ENCODE results near the gene C5. TPM values are rescaled to one million over a fixed set of nuclear protein-coding genes. Genes with fewer than 3 reads are reported as not detected.

The C5 gene
- total and polyA plus RNA-seq, 12 donors: 1.4 to 7.9 (median 3.0) TPM

DNA sequence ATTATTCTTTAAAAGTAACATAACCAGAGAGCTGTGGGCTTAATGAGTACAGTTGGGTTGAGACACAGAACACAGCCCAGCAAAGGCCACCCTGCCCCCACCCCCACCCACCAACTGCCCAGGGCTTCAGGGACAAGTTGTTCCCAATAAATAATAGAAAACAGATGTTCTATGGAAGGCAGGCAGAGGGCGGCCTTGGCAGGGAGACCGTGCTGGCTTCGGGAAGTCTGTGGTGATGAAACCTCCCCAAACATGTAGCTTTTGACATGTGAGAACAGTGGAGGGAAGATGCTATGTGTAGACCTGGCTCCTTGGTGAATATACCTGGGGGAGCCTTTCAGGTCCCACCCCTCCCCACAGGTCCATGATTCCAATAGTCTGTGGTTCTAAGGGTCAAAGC lies 133.5 kb downstream of the C5 start:
- Histone ChIP-seq H3K4me3 (no peak overlapping the region), H3K27me3 (no peaks in the 10 kb centered on the region), H3K4me1 (replicated peaks in 1 of 2) (peaks cover 4 to 65% of the 10 kb centered on the region in 2 donors), H3K9me3 (replicated peaks in 1 of 3) (no peaks in the 10 kb centered on the region), H3K27ac (peak overlapping the region in 3 of 5 donors; percentile 20 to 79 (median 78)), H3K36me3 (replicated peaks in 1 of 2) (no peaks in the 10 kb centered on the region)
- intact Hi-C loops (cut with DNase I): no loop called here
- WGBS, 4 donors: 16 to 28% (median 22%) methylated on average over 3 of the region's 3 CpGs
- TF ChIP-seq, protein P1, sequence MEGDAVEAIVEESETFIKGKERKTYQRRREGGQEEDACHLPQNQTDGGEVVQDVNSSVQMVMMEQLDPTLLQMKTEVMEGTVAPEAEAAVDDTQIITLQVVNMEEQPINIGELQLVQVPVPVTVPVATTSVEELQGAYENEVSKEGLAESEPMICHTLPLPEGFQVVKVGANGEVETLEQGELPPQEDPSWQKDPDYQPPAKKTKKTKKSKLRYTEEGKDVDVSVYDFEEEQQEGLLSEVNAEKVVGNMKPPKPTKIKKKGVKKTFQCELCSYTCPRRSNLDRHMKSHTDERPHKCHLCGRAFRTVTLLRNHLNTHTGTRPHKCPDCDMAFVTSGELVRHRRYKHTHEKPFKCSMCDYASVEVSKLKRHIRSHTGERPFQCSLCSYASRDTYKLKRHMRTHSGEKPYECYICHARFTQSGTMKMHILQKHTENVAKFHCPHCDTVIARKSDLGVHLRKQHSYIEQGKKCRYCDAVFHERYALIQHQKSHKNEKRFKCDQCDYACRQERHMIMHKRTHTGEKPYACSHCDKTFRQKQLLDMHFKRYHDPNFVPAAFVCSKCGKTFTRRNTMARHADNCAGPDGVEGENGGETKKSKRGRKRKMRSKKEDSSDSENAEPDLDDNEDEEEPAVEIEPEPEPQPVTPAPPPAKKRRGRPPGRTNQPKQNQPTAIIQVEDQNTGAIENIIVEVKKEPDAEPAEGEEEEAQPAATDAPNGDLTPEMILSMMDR (IDR thresholded peaks at IDR 0.05): peak in 4 of 6 experiments; percentile 29 to 37 (median 34)
- no peak for TF ChIP-seq POLR2A (IDR thresholded peaks at IDR 0.05)
- peak; percentile 75 to 96 (median 83) for DNase-seq

DNA sequence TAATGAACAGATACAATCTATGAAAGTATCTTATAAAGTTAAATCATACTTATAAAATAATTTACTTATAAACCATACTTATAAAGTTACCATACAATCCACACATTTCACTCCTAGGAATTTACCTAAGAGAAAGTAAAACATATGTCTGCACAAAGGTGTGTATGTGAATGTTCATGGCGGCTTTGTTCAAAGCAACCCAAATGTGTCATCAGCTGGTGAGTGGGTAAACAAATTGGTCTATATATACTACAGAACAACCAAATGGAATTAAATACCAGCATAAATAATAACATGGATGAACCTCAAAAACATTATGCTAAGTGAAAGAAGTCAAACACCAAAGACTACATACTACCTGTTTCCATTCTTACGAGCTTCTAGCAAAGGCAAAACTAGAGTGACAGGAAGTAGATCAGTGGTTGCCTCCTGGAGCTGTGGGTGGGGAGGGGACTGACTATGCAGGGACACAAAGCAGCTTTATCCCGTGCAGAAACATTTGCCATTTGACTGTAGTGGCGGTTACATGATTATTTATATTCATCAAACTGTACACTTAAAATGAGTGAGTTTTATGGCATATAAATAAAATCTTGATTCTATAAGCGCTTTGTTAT lies 134.1 kb downstream of the C5 start:
- Histone ChIP-seq H3K9me3 (replicated peaks in 1 of 3) (no peaks in the 10 kb centered on the region), H3K4me1 (replicated peaks in 1 of 2) (peaks cover 4 to 59% of the 10 kb centered on the region in 2 donors), H3K36me3 (replicated peaks in 1 of 2) (no peaks in the 10 kb centered on the region), H3K27ac (peak overlapping the region in 3 of 5 donors; percentile 20 to 79 (median 78)), H3K27me3 (no peaks in the 10 kb centered on the region), H3K4me3 (no peak overlapping the region)
- 67 to 78% (median 69%) methylated on average over 5 of the region's 5 CpGs for WGBS, 4 donors
- no peak for TF ChIP-seq POLR2A (IDR thresholded peaks at IDR 0.05)
- TF ChIP-seq, protein P1 (IDR thresholded peaks at IDR 0.05): no peak
- intact Hi-C loops (cut with DNase I): no loop called here
- DNase-seq: no peak

DNA sequence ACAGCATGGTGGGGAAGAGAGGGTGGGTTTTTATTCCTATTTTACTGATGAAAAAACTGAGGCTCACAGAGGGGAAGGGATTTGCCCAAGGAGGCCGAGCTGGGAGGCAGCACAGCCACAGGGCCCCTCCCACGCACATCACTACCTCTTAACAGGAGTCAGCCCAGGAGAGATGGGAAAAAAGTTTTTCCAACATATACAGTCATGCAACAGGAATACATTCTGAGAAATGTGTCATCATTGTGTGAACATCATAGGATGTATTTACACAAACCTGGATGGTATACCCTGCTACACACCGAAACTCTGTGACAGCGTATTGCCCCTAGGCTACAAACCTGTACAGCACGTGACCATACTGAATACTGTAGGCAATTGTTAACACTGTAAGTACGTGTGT lies 135.1 kb downstream of the C5 start:
- H3K9me3 ChIP-seq (replicated peaks in 1 of 3): no peaks in the 10 kb centered on the region
- TF ChIP-seq POLR2A (IDR thresholded peaks at IDR 0.05): no peak
- peak overlapping the region in 2 of 5 donors; percentile 39 to 78 for H3K27ac ChIP-seq
- 92 to 95% (median 93%) methylated on average over 6 of the region's 6 CpGs for WGBS, 4 donors
- no peaks in the 10 kb centered on the region for H3K36me3 ChIP-seq (replicated peaks in 1 of 2)
- peaks cover 4 to 49% of the 10 kb centered on the region in 2 donors for H3K4me1 ChIP-seq (replicated peaks in 1 of 2)
- H3K4me3 ChIP-seq: no peak overlapping the region
- intact Hi-C loops (cut with DNase I): no loop called here
- H3K27me3 ChIP-seq: no peaks in the 10 kb centered on the region
- DNase-seq: no peak

DNA sequence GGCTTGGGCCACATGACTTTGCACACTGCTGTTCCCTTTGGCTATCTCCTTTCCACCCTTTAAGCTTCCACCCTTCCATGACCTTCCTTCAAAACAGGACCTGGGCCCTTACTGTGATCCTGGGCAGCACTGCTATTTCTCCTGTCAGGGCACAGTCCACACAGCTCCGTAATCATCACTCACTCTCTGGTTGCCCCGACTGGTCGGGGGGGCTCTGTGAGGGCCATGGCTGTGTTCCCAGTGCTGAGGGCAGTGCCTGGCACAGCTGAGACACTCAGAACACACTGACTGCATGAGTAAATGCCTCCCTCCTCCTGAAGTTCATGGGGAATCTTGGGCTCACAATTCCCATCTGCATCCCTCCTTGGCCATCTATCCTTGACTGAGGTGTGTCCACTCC lies 135.7 kb downstream of the C5 start:
- peak; percentile 56 to 89 (median 70) for DNase-seq
- no peaks in the 10 kb centered on the region for H3K9me3 ChIP-seq (replicated peaks in 1 of 3)
- H3K27me3 ChIP-seq: no peaks in the 10 kb centered on the region
- no peaks in the 10 kb centered on the region for H3K36me3 ChIP-seq (replicated peaks in 1 of 2)
- peak overlapping the region in 2 of 5 donors; percentile 24 to 39 for H3K27ac ChIP-seq
- intact Hi-C loops (cut with DNase I): no loop called here
- no peak overlapping the region for H3K4me3 ChIP-seq
- peaks cover 4 to 44% of the 10 kb centered on the region in 2 donors for H3K4me1 ChIP-seq (replicated peaks in 1 of 2)
- 44 to 48% (median 46%) methylated on average over 3 of the region's 3 CpGs for WGBS, 4 donors
- TF ChIP-seq, protein P1 (IDR thresholded peaks at IDR 0.05): no peak
- TF ChIP-seq POLR2A (IDR thresholded peaks at IDR 0.05): no peak

Data from adrenal gland (tissue), 12 donors.